Glutamatergic neuron (in vitro differentiated cells): ENCODE measurements around the gene SHROOM4. TPM values are rescaled to one million over a fixed set of nuclear protein-coding genes. Genes with fewer than 3 reads are reported as not detected.
A peak's percentile ranks its signal among the peaks of the same experiment; 100 is the strongest.

Source experiments
- DNase-seq: peaks from one replicate; pipeline ENCODE4 v3.0.0; 2022
- H3K27ac Mint-ChIP-seq: one replicate; pipeline ENCODE4 v1.8.0; 2020; ENCODE audit warnings: mild to moderate bottlenecking, mixed read lengths, inconsistent platforms; ENCODE audit not compliant: unreplicated experiment
- H3K27me3 Mint-ChIP-seq: one replicate; pipeline ENCODE4 v1.8.0; 2020; ENCODE audit warnings: mild to moderate bottlenecking, moderate library complexity, mixed read lengths, inconsistent platforms; ENCODE audit not compliant: unreplicated experiment
- H3K36me3 Mint-ChIP-seq: one replicate; pipeline ENCODE4 v1.8.0; 2020; ENCODE audit warnings: mild to moderate bottlenecking, mixed read lengths, inconsistent platforms; ENCODE audit not compliant: unreplicated experiment
- H3K4me1 Mint-ChIP-seq: one replicate; pipeline ENCODE4 v1.8.0; 2020; ENCODE audit warnings: mild to moderate bottlenecking, low read depth, mixed read lengths, inconsistent platforms; ENCODE audit not compliant: unreplicated experiment
- H3K4me3 Mint-ChIP-seq: one replicate; pipeline ENCODE4 v1.8.0; 2020; ENCODE audit warnings: mild to moderate bottlenecking, mixed read lengths, inconsistent platforms; ENCODE audit not compliant: unreplicated experiment
- H3K9me3 Mint-ChIP-seq: one replicate; pipeline ENCODE4 v1.8.0; 2020; ENCODE audit warnings: mild to moderate bottlenecking, moderate library complexity, mixed read lengths, inconsistent platforms; ENCODE audit not compliant: unreplicated experiment
- CTCF ChIP-seq: fragments of 200-600 bp; sonication (generic); IDR thresholded peaks from one replicate; pipeline ENCODE4 v1.5.0; 2021; ENCODE audit not compliant: partially characterized antibody, unreplicated experiment
- total RNA-seq: library from RNA; stranded (reverse); fragmentation: NEBNext Ultra II Directional; extraction: Animal tissue kit (Norgen Biotek cat#: 25700); gene quantifications from one replicate; pipeline ENCODE4 v1.2.1, GENCODE V29; 2021; ENCODE audit not compliant: unreplicated experiment

The SHROOM4 gene
- total RNA-seq, 1 donor from 2014 or later = 0.96 TPM

- Mint-ChIP-seq H3K27ac (no peak overlapping the region), H3K4me3 (no peak overlapping the region), H3K27me3 (peaks cover 3% of the 10 kb centered on the region), H3K9me3 (no peaks in the 10 kb centered on the region), H3K36me3 (no peaks in the 10 kb centered on the region), H3K4me1 (peaks cover 3% of the 10 kb centered on the region)
- TF ChIP-seq CTCF = no peak
- no peak for DNase-seq
Measured at GRCh38 chrX:50700921-50701320, 113.1 kb downstream of the SHROOM4 start.

- no peaks in the 10 kb centered on the region for H3K27me3 Mint-ChIP-seq
- H3K9me3 Mint-ChIP-seq = no peaks in the 10 kb centered on the region
- no peak overlapping the region for H3K27ac Mint-ChIP-seq
- H3K4me3 Mint-ChIP-seq = no peak overlapping the region
- no peak for TF ChIP-seq CTCF
- H3K36me3 Mint-ChIP-seq = no peaks in the 10 kb centered on the region
- H3K4me1 Mint-ChIP-seq = peaks cover 3% of the 10 kb centered on the region
- no peak for DNase-seq
Measured at GRCh38 chrX:50698944-50699343, 115.0 kb downstream of the SHROOM4 start.

- Mint-ChIP-seq H3K4me3 (no peak overlapping the region), H3K27ac (no peak overlapping the region), H3K9me3 (no peaks in the 10 kb centered on the region), H3K36me3 (no peaks in the 10 kb centered on the region), H3K4me1 (peaks cover 3% of the 10 kb centered on the region), H3K27me3 (no peaks in the 10 kb centered on the region)
- DNase-seq = no peak
- no peak for TF ChIP-seq CTCF
Measured at GRCh38 chrX:50697691-50698090, 116.3 kb downstream of the SHROOM4 start.

- no peaks in the 10 kb centered on the region for H3K9me3 Mint-ChIP-seq
- no peaks in the 10 kb centered on the region for H3K27me3 Mint-ChIP-seq
- H3K4me1 Mint-ChIP-seq = no peaks in the 10 kb centered on the region
- H3K4me3 Mint-ChIP-seq = no peak overlapping the region
- peak; percentile 74 for TF ChIP-seq CTCF
- no peak for DNase-seq
- H3K36me3 Mint-ChIP-seq = no peaks in the 10 kb centered on the region
- H3K27ac Mint-ChIP-seq = no peak overlapping the region
Measured at GRCh38 chrX:50691820-50692219, 122.2 kb downstream of the SHROOM4 start.

- DNase-seq = no peak
- Mint-ChIP-seq H3K4me3 (no peak overlapping the region), H3K4me1 (no peaks in the 10 kb centered on the region), H3K9me3 (no peaks in the 10 kb centered on the region), H3K36me3 (no peaks in the 10 kb centered on the region), H3K27me3 (no peaks in the 10 kb centered on the region), H3K27ac (no peak overlapping the region)
- no peak for TF ChIP-seq CTCF
Measured at GRCh38 chrX:50684871-50685270, 129.1 kb downstream of the SHROOM4 start.
